Naive thymus-derived CD4-positive, alpha-beta T cell (primary cell): Measurements from ENCODE around the gene ZNF75A. TPM values are rescaled to one million over a fixed set of nuclear protein-coding genes. Genes with fewer than 3 reads are reported as not detected.

Source experiments
- ATAC-seq: fragments of 150-1000 bp; cut with Tn5 transposase; 2 replicates; pipeline ENCODE4 v1.10.0; 2021; ENCODE audit warnings: mild to moderate bottlenecking, moderate library complexity
- CTCF ChIA-PET: fragments of 350-600 bp; sonication (Branson Sonifier 250); formaldehyde crosslinking; loops from one replicate; lab custom pipeline; 2021; ENCODE audit warnings: antibody characterized with exemption; lab: Charles Lee
- POLR2A ChIA-PET: fragments of 350-600 bp; sonication (Branson Sonifier 250); formaldehyde crosslinking; loops from one replicate; lab custom pipeline; 2021; ENCODE audit warnings: antibody characterized with exemption, inconsistent platforms; lab: Charles Lee
- DNase-seq, 9 donors: peaks; one replicate each; pipeline versions ENCODE4 v3.0.0 to v3.0.0-alpha.2; 2020 to 2022; ENCODE audit warnings: mixed read lengths in 1 of 9
- H3K27ac ChIP-seq: one replicate; pipeline ENCODE4 v1.7.0; 2013; ENCODE audit warnings: mild to moderate bottlenecking, low read depth, low read length, moderate library complexity
- H3K27me3 ChIP-seq, 2 donors: one replicate each; pipeline ENCODE4 v1.7.0; 2013; ENCODE audit warnings: low read length in 2 of 2, mild to moderate bottlenecking in 2 of 2, moderate library complexity in 2 of 2; ENCODE audit not compliant: control insufficient read depth in 2 of 2, insufficient read depth in 2 of 2
- H3K36me3 ChIP-seq, 3 experiments: 1 replicate in 2 of 3; 2 replicates in 1 of 3; pipeline ENCODE4 v1.7.0; 2013; ENCODE audit warnings: low read length in 3 of 3, mild to moderate bottlenecking in 3 of 3, moderate library complexity in 1 of 3; ENCODE audit not compliant: insufficient read depth in 3 of 3, control insufficient read depth in 2 of 3
- H3K4me1 ChIP-seq, 2 donors: one replicate each; pipeline ENCODE4 v1.7.0; 2013; ENCODE audit warnings: low read length in 2 of 2, mild to moderate bottlenecking in 2 of 2, moderate library complexity in 1 of 2; ENCODE audit not compliant: control insufficient read depth in 2 of 2, insufficient read depth in 2 of 2
- H3K4me3 ChIP-seq: 2 replicates; pipeline ENCODE4 v1.7.0; 2013; ENCODE audit warnings: mild to moderate bottlenecking, low read length
- H3K9me3 ChIP-seq, 3 experiments: 1 replicate in 2 of 3; 2 replicates in 1 of 3; pipeline ENCODE4 v1.7.0; 2013; ENCODE audit warnings: low read length in 3 of 3; ENCODE audit not compliant: control insufficient read depth in 2 of 3
- H3K27ac Mint-ChIP-seq, 9 donors: one replicate each; pipeline ENCODE4 v1.8.0; 2020 to 2022; ENCODE audit warnings: mixed read lengths in 9 of 9, mild to moderate bottlenecking in 8 of 9, moderate library complexity in 5 of 9, inconsistent platforms in 2 of 9
- H3K27me3 Mint-ChIP-seq, 5 donors: one replicate each; pipeline ENCODE4 v1.8.0; 2021 to 2022; ENCODE audit warnings: mixed read lengths in 5 of 5, mild to moderate bottlenecking in 1 of 5
- H3K36me3 Mint-ChIP-seq, 5 donors: one replicate each; pipeline ENCODE4 v1.8.0; 2020 to 2022; ENCODE audit warnings: mixed read lengths in 5 of 5, mild to moderate bottlenecking in 3 of 5, inconsistent platforms in 1 of 5
- H3K4me1 Mint-ChIP-seq, 7 donors: one replicate each; pipeline ENCODE4 v1.8.0; 2020 to 2022; ENCODE audit warnings: mixed read lengths in 7 of 7, mild to moderate bottlenecking in 3 of 7, inconsistent platforms in 1 of 7
- H3K4me3 Mint-ChIP-seq, 10 donors: one replicate each; pipeline ENCODE4 v1.8.0; 2020 to 2022; ENCODE audit warnings: mild to moderate bottlenecking in 10 of 10, mixed read lengths in 10 of 10, moderate library complexity in 6 of 10, inconsistent platforms in 2 of 10
- H3K9me3 Mint-ChIP-seq, 11 donors: one replicate each; pipeline ENCODE4 v1.8.0; 2020 to 2022; ENCODE audit warnings: mixed read lengths in 11 of 11, mild to moderate bottlenecking in 4 of 11, inconsistent platforms in 1 of 11, moderate library complexity in 1 of 11
- intact Hi-C, 2 donors: fragments of 100-400 bp; cut with micrococcal nuclease; formaldehyde crosslinking; loops; one replicate each; pipeline ENCODE4 v1.15.1; 2023
- polyA plus RNA-seq, 2 donors: library from polyadenylated mRNA; unstranded; fragments of 300-500 nt; fragmentation: Illumina TruSeq; gene quantifications; one replicate each; pipeline ENCODE4 v1.2.3, GENCODE V29; 2021
- total RNA-seq, 6 experiments: library from RNA in 5 of 6; stranded (reverse) in 5 of 6; gene quantifications; 1 replicate in 5 of 6; 2 replicates in 1 of 6; pipeline ENCODE4 v1.2.3 and lab custom pipeline; 2021 to 2026

Gene ZNF75A
- total and polyA plus RNA-seq, 7 experiments from 2014 or later: 27.7 to 90.6 (median 39.1) TPM

- H3K36me3 Mint-ChIP-seq: peaks cover 12 to 45% (median 41%) of the 10 kb centered on the region in 5 donors
- H3K4me1 Mint-ChIP-seq: peaks cover 21 to 48% (median 40%) of the 10 kb centered on the region in 7 donors
- Histone ChIP-seq H3K27me3 (no peaks in the 10 kb centered on the region), H3K4me1 (peaks cover 18 to 26% of the 10 kb centered on the region in 2 donors), H3K27ac (peak within 1 kb of the TSS; percentile 92), H3K4me3 (peak within 1 kb of the TSS; percentile 83), H3K36me3 (peaks cover 0 to 33% (median 11%) of the 10 kb centered on the region in 3 experiments), H3K9me3 (peaks cover 0 to 20% (median 0%) of the 10 kb centered on the region in 3 experiments)
- intact Hi-C loops: loop anchor here (1.0 to 10.0 kb wide), 16 partner anchors 19 to 748 kb away; partner anchors contain the start of genes NAA60 (in 2 of the 2), TIGD7 (in 2 of the 2), ZNF174 (in 2 of the 2) and ZNF200 (in 2 of the 2)
- H3K9me3 Mint-ChIP-seq: peaks cover 0 to 44% (median 22%) of the 10 kb centered on the region in 11 donors
- peak within 1 kb of the TSS; percentile 96 to 99 (median 98) for H3K27ac Mint-ChIP-seq
- ATAC-seq: peak; percentile 94
- ChIA-PET POLR2A (interaction anchor here (0.6 to 6.2 kb wide), 38 partner anchors 9 to 227 kb away, joined by 3 to 86 read pairs (median 4); partner anchors contain the start of genes NAA60, TIGD7, ZNF174 and ZNF200), CTCF (interaction anchor here (0.6 to 1.5 kb wide), 5 partner anchors 14 to 171 kb away, joined by 3 to 7 read pairs (median 4); partner anchors contain the start of genes TIGD7 and ZNF75A)
- H3K27me3 Mint-ChIP-seq: peaks cover 0 to 3% (median 0%) of the 10 kb centered on the region in 5 donors
- H3K4me3 Mint-ChIP-seq: peak within 1 kb of the TSS; percentile 93 to 98 (median 96)
- DNase-seq: peak; percentile 91 to 97 (median 95)
Measured at GRCh38 chr16:3282730-3283542, 22.4 kb upstream of the ZNF75A start, which contains the start of gene ZNF263. ZNF263 (plus strand) TSS chr16:3283491; CDS start chr16:3283819, 328 bp downstream.

DNA sequence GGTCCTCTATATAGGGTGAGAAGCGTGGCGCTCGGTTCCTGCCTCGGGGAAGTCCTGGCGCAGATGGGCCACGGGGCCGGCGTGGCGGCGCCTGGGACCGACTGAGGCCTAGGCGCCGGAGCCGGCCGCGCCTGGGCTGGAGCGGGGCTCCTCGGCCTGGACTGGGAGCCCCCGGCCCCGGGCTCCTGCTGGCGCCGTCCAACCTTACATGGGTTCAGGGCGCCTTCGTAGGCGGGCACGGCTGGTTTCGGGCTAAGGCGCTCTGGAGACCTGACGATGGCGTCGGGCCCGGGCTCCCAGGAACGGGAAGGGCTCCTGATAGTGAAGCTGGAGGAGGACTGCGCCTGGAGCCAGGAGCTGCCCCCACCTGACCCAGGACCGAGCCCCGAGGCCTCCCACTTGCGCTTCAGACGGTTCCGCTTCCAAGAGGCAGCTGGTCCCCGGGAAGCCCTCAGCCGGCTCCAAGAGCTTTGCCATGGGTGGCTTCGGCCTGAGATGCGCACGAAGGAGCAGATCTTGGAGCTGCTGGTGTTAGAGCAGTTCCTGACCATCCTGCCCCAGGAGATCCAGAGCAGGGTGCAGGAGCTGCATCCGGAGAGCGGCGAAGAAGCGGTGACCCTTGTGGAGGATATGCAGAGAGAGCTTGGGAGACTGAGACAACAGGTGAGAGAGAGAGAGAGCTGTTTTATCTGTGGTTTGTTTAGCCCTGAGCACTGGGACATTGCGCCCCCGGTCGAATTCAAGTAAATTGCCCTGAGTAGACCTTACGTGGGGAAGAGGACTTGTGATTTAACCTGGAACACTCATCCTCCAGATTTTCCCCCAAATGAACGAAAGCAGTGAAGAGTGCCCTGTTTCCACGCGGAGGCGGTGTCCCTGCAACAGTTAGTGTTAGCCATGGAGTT is 21.5 kb upstream of the ZNF75A start:
- peaks cover 0 to 52% (median 27%) of the 10 kb centered on the region in 11 donors for H3K9me3 Mint-ChIP-seq
- H3K27me3 Mint-ChIP-seq: peaks cover 0 to 3% (median 0%) of the 10 kb centered on the region in 5 donors
- no peaks in the 10 kb centered on the region for H3K27me3 ChIP-seq
- peak overlapping the region; percentile 83 for H3K4me3 ChIP-seq
- intact Hi-C loops: loop anchor here (1.0 to 10.0 kb wide), 16 partner anchors 19 to 749 kb away; partner anchors contain the start of genes NAA60 (in 2 of the 2), TIGD7 (in 2 of the 2), ZNF174 (in 2 of the 2) and ZNF200 (in 2 of the 2)
- peak overlapping the region; percentile 96 to 99 (median 98) for H3K27ac Mint-ChIP-seq
- peaks cover 16 to 52% (median 50%) of the 10 kb centered on the region in 5 donors for H3K36me3 Mint-ChIP-seq
- peaks cover 0 to 41% (median 11%) of the 10 kb centered on the region in 3 experiments for H3K36me3 ChIP-seq
- DNase-seq: no peak
- no peak for ATAC-seq
- H3K27ac ChIP-seq: peak overlapping the region; percentile 92
- H3K4me1 ChIP-seq: peaks cover 18 to 26% of the 10 kb centered on the region in 2 donors
- peaks cover 21 to 48% (median 40%) of the 10 kb centered on the region in 7 donors for H3K4me1 Mint-ChIP-seq
- H3K4me3 Mint-ChIP-seq: peak overlapping the region; percentile 93 to 98 (median 96)
- ChIA-PET CTCF (interaction anchor here (0.7 to 1.5 kb wide), 5 partner anchors 14 to 162 kb away, joined by 3 to 7 read pairs (median 3); partner anchors contain the start of genes TIGD7 and ZNF75A), POLR2A (interaction anchor here (0.6 to 6.2 kb wide), 34 partner anchors 9 to 226 kb away, joined by 3 to 86 read pairs (median 4); partner anchors contain the start of genes NAA60, TIGD7, ZNF174 and ZNF200)
- H3K9me3 ChIP-seq: peaks cover 0 to 27% (median 5%) of the 10 kb centered on the region in 3 experiments

DNA sequence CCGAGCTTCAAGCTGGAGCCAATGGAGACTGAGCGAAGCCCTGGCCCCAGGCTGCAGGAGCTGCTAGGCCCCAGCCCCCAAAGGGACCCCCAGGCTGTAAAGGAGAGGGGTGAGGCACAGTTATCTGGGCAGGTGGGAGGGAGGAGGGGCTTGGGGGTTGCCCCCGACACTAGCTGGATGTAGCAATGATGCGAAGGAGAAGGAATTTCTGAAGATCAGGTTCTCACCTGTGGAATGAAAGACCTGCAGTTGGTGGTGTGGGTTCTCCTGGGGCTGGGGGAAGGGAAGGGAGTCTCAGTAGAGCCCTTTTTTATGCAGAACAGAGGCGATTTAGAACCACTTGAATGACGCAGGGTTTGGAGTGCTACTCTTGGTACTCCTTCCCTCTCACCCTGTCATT is 20.2 kb upstream of the ZNF75A start:
- H3K4me1 ChIP-seq: peaks cover 18 to 26% of the 10 kb centered on the region in 2 donors
- Mint-ChIP-seq H3K4me1 (peaks cover 21 to 48% (median 40%) of the 10 kb centered on the region in 7 donors), H3K4me3 (peak overlapping the region; percentile 31 to 98 (median 96)), H3K27me3 (peaks cover 0 to 3% (median 0%) of the 10 kb centered on the region in 5 donors), H3K9me3 (peaks cover 0 to 66% (median 38%) of the 10 kb centered on the region in 11 donors), H3K27ac (peak overlapping the region in 3 of 9 donors; percentile 23 to 98 (median 52)), H3K36me3 (peaks cover 16 to 65% (median 62%) of the 10 kb centered on the region in 5 donors)
- no peaks in the 10 kb centered on the region for H3K27me3 ChIP-seq
- intact Hi-C loops: loop anchor here in 1 of 2 donors (10.0 kb wide), 1 partner anchor 750 kb away; the partner anchor contains the start of genes CEMP1 and PDPK1
- H3K27ac ChIP-seq: no peak overlapping the region
- POLR2A ChIA-PET: interaction anchor here (0.6 to 6.2 kb wide), 9 partner anchors 12 to 150 kb away, joined by 3 to 86 read pairs (median 6); partner anchors contain the start of genes TIGD7, ZNF174, ZNF200 and ZNF213
- ATAC-seq (no peak), DNase-seq (no peak)
- H3K36me3 ChIP-seq: peaks cover 10 to 54% (median 24%) of the 10 kb centered on the region in 3 experiments
- H3K4me3 ChIP-seq: peak overlapping the region; percentile 83
- CTCF ChIA-PET: no interaction called here
- peaks cover 8 to 40% (median 18%) of the 10 kb centered on the region in 3 experiments for H3K9me3 ChIP-seq

DNA sequence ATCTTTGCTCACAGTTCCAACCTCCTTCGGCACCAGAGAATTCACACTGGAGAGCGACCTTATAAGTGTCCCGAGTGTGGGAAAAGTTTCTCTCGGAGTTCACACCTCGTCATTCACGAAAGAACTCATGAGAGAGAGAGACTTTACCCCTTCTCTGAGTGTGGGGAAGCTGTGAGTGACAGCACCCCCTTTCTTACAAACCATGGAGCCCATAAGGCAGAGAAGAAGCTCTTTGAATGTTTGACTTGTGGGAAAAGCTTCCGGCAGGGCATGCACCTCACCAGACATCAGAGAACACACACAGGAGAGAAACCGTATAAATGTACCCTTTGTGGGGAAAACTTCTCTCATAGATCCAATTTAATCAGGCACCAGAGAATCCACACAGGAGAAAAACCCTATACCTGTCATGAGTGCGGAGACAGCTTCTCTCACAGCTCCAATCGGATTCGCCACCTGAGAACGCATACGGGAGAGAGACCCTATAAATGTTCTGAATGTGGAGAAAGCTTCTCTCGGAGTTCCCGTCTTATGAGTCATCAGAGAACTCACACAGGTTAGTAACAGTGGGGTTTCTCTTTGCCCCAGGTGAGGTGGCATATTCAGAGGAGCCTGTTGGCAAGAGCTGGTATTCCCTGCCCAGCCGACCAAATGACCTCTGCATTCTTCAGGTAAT is 15.2 kb upstream of the ZNF75A start:
- Histone ChIP-seq H3K36me3 (peaks cover 14 to 80% (median 39%) of the 10 kb centered on the region in 3 experiments), H3K4me3 (peak overlapping the region; percentile 0), H3K27me3 (no peaks in the 10 kb centered on the region), H3K9me3 (peaks cover 13 to 85% (median 45%) of the 10 kb centered on the region in 3 experiments), H3K4me1 (peaks cover under 1 to 5% of the 10 kb centered on the region in 2 donors), H3K27ac (no peak overlapping the region)
- peaks cover 4 to 96% (median 77%) of the 10 kb centered on the region in 11 donors for H3K9me3 Mint-ChIP-seq
- DNase-seq (no peak), ATAC-seq (no peak)
- H3K4me3 Mint-ChIP-seq: peak overlapping the region in 1 of 10 donors; percentile 11
- H3K27me3 Mint-ChIP-seq: no peaks in the 10 kb centered on the region
- H3K4me1 Mint-ChIP-seq: peaks cover 4 to 25% (median 16%) of the 10 kb centered on the region in 7 donors
- ChIA-PET CTCF (no interaction called here), POLR2A (interaction anchor here (1.2 to 1.7 kb wide), 2 partner anchors 16 to 23 kb away, joined by 3 to 4 read pairs; no protein-coding TSS in a partner anchor)
- peaks cover 32 to 91% (median 80%) of the 10 kb centered on the region in 5 donors for H3K36me3 Mint-ChIP-seq
- no peak overlapping the region for H3K27ac Mint-ChIP-seq
- intact Hi-C loops: loop anchor here in 1 of 2 donors (10.0 kb wide), 1 partner anchor 755 kb away; the partner anchor contains the start of genes CEMP1 and PDPK1

GRCh38 chr16:3292604-3293003 is 12.7 kb upstream of the ZNF75A start:
- ChIA-PET CTCF (no interaction called here), POLR2A (interaction anchor here (0.6 to 2.4 kb wide), 4 partner anchors 10 to 194 kb away, joined by 3 to 11 read pairs (median 4); partner anchors contain the start of gene ZNF263)
- Mint-ChIP-seq H3K27me3 (no peaks in the 10 kb centered on the region), H3K4me3 (no peak overlapping the region), H3K36me3 (peaks cover 25 to 81% (median 68%) of the 10 kb centered on the region in 5 donors), H3K27ac (peak overlapping the region in 1 of 9 donors; percentile 36), H3K4me1 (peaks cover 0 to 7% (median 2%) of the 10 kb centered on the region in 7 donors), H3K9me3 (peaks cover 9 to 92% (median 76%) of the 10 kb centered on the region in 11 donors)
- no peaks in the 10 kb centered on the region for H3K4me1 ChIP-seq
- H3K9me3 ChIP-seq: peaks cover 13 to 87% (median 49%) of the 10 kb centered on the region in 3 experiments
- H3K27ac ChIP-seq: no peak overlapping the region
- no peak overlapping the region for H3K4me3 ChIP-seq
- DNase-seq: no peak
- ATAC-seq: no peak
- no peaks in the 10 kb centered on the region for H3K27me3 ChIP-seq
- intact Hi-C loops: no loop called here
- peaks cover 14 to 56% (median 28%) of the 10 kb centered on the region in 3 experiments for H3K36me3 ChIP-seq
